A673 (cell line): ENCODE results near the gene SGPL1.

Experiments used
- CTCF ChIP-seq: fragments of 300-800, 200-600 bp; sonication (generic); conservative IDR thresholded peaks from 2 replicates; pipeline ENCODE4 v1.5.1; 2017; ENCODE audit warnings: low read depth, mild to moderate bottlenecking, antibody characterized with exemption, low read length, moderate library complexity, mixed read lengths
- EZH2 ChIP-seq: fragments of 200-600 bp; sonication (generic); IDR thresholded peaks from 2 replicates; pipeline ENCODE4 v1.6.1; 2017; ENCODE audit warnings: borderline replicate concordance, low read depth, mild to moderate bottlenecking, mixed read lengths, antibody characterized with exemption, low read length; ENCODE audit not compliant: poor library complexity, severe bottlenecking

GRCh38 chr10:70864935-70865334, 49.2 kb downstream of the SGPL1 start:
- TF ChIP-seq CTCF (no peak), EZH2 (no peak)
